ENCODE measurements around the gene RNPEP.
"Not testable (repeated sequence)": the region's sequence is repeated elsewhere in the genome, so short reads cannot be mapped to it uniquely, and the experiment has no call there.

The RNPEP gene

GRCh38 chr1:201982623-201983379 is at the start of gene RNPEP:
Gene RNPEP (plus strand): TSS chr1:201982648. CDS start chr1:201982667, 19 bp downstream.
- DNase-seq: peak; percentile 74

GRCh38 chr1:201933840-201934430 is 48.5 kb upstream of the RNPEP start:
- DNase-seq: no peak

- no peak for DNase-seq
Observed at GRCh38 chr1:201937624-201938213, 44.7 kb upstream of the RNPEP start.

- DNase-seq: no peak
Observed at GRCh38 chr1:201938440-201939035, 43.9 kb upstream of the RNPEP start.

DNA sequence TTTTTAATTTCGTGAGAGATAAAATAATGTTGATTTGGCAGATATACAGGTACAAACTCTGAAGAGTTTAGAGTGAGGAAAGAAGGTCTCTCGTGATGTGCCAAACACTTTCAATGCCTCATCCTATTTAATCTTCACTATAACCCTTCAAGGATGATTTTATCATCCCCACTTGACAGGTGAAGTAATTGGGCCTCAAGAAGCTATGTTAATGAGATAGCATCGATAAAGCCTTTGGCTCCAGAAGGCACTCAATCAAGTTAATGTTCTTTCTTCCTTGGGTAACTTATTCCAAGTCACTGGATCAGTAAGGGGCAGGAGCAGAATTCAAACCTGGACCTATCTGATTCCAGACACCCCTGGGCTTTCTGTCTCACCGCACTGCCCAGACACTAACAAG is 43.3 kb upstream of the RNPEP start:
- no peak for DNase-seq

DNA sequence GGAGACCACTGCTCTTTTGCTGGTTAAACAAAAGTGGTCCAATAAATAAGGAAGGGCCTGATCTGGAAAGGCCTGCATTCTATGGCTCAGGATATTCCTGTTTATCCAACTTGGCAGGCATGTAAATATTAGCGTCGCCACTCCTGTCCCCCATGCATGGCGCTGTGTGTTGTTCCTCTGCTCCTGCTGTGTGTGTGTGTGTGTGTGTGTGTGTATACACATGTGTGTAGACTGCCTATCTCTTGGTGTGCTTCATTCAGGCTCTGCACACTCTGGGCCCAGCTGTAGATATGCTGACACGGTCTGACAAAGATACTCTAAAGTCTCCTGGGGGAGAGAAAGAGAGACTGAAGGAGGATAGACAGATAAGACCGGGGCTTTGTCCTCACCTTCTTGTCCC is 42.9 kb upstream of the RNPEP start:
- DNase-seq: no peak

DNA sequence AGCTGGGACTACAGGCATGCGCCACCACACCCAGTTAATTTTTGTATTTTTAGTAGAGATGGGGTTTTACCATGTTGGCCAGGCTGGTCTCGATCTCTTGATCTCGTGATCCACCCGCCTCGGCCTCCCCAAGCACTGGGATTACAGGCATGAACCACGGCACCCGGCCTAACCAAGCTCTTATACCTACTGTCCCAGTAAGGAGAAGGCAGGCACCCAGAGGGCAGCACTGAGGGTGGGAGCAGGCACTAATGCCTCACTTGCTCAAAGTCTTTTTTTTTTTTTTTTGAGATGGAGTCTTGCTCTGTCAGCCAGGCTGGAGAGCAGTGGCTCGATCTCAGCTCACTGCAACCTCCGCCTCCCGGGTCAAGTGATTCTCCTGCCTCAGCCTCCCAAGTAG is 42.1 kb upstream of the RNPEP start:
- not testable (repeated sequence) for DNase-seq

GRCh38 chr1:201941420-201942128 is 40.9 kb upstream of the RNPEP start:
- DNase-seq: peak; percentile 19

- DNase-seq: no peak
Observed at GRCh38 chr1:201942129-201942495, 40.3 kb upstream of the RNPEP start.

DNA sequence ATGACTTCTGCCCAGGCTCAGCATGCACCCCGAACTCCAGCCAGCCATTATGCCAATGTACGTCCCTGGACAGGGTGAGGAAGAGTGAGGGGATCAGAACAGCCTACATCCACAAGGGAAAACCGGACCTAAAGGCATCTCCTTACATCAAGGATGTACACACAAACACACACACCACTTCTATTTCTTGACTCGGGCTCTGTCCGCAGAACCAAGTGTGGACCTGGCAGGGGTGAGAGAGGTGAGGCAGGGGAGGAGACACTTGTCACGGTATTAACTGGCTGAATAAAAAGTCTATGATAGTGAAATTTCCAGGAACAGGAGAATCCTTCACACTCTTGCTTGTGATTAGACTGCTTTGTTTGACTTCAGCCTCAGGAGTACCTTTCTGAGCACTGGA is 38.4 kb upstream of the RNPEP start:
- no peak for DNase-seq

DNA sequence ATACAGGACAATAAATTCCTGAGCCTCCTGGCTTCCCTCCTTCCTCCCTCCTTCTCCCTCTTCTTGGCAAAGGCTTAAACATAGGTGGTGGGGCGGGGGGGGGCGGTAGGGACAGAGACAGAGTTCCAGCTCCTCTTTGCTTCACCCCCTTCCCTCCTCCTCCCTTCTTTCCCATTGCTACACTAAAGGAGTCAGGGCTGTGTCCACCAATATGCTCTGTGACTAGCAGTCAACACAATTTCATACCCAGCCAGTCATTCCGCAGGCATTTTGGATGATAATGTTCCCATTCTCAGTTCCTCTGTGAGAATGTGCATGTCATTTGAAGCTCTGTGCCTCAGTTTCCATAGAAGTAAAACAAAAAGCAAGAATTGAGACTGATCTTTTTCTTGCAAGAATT is 37.8 kb upstream of the RNPEP start:
- DNase-seq: no peak

- DNase-seq: no peak
Observed at GRCh38 chr1:201945157-201945556, 37.3 kb upstream of the RNPEP start.

DNA sequence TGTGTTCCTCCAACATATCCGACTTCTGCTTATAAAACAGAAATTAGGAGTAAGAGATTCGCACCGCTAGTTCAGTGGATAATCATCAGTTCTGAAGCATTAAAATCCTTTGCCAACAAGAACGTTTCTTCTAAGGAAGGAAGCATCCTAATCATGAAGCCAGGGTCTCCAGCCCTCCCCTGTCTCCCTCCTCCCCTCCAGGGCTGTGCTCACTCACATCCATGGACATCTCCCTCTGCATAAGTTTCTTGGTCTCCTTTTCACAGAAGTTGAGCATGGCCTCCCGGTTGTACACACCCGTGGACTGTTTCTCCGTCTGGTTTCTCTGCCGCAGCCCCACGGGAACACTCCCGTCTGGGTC is 36.6 kb upstream of the RNPEP start:
- DNase-seq: no peak

DNA sequence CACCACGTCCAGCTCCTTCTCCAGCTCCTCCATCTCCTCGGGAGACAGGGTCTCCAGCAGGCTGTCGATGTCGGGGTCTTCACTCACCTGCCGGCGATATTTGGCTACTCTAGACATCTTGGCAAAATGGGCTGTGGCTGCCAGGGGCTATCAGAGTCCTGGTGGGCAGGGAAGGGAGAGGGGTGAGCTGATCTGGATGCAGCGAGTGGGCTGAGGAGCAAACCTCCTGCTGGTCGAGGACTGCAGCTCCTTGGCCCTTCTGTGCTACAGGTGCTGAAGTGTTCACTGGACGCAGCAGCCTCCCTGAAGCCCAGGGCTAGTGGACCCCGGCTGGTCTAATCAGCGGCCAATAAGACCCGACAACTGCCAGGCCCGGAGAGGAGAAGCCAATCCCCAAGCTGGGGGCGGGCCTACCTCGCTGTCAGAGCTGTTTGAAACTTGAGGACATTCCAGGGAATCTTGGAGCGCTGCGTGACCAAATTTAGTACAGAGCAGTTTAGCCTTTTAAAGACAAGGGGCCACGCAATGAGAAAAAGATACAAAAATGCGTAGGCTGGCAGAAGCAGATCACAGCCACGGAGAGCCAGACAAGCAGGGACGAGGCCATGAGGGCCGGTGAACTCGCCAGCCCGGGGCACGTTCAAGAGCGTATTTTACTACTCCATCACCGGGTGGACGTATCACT is 36.1 kb upstream of the RNPEP start, which contains the start of gene LMOD1:
Gene LMOD1, minus strand, starts transcription at position 325 of the 685 bp plus-strand sequence. Its CDS starts 208 bp downstream, at position 117.
- DNase-seq: peak; percentile 73

- DNase-seq: no peak
Observed at GRCh38 chr1:201947697-201948008, 34.8 kb upstream of the RNPEP start.

GRCh38 chr1:201949491-201949890 is 33.0 kb upstream of the RNPEP start:
- DNase-seq: no peak

DNA sequence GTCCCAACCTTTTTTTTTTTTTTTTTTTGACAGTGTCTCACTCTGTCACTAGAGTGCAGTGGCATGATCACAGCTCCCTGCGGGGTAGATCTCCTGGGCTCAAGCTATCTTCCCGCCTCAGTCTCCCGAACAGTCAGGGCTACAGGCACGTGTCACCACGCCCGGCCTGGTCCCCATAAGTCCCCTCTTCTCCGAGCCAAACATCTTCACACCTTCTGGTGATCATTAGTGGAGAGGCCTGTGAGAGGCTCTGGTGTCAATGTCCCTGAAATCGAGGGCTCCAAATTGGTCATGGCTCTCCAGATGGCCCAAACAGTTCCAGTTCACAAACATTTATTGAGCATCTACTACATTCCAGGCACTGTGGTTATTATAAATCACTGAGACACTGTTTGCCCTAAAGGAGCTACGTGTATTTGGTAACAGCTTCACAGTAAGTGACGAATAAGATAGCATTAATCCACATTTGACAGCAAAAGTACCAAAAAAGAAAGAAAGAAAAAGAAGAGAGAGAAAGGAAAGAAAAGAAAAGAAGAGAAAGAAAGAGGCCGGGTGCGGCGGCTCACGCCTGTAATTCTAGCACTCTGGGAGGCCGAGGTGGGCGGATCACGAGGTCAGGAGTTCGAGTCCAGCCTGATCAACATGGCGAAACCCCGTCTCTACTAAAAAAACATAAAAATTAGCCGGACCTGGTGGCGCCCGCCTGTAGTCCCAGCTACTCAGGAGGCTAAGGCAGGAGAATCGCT is 28.0 kb upstream of the RNPEP start:
- DNase-seq: no peak

DNA sequence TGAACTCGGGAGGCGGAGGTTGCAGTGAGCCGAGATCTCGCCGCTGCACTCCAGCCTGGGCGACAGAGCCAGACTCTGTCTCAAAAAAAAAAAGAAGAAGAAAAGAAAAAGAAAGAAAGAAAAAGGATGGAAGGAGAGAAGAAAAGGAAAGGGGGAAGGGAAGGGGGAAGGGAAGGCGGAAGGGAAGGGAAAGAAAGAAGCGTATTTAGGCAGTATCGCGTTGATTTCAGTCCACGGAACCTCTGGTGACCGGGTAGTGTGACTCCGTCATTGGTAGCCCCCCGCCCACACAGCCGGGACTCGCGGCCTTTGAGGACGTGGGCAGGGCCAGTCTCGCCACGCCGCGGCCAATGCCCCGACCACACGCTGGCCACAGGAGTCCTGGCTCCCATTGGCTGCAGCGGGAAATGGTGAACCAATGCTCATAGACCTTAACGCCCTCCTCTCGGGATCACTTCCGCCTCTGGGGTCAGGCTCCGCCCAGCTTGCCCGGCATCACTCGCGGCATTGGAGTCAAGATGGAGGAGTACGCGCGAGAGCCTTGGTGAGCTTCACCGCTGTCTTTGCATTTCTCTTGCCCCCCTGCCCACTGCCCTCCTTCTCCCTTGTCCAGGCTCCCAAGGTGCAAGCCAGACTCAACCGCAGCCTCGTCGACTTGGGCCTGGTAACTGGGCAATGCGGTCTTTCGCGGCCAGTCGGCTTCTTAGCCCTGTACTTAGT is 27.3 kb upstream of the RNPEP start, which contains the start of gene TIMM17A:
Gene TIMM17A, plus strand, starts transcription at position 495 of the 720 bp plus-strand sequence. Its CDS starts 24 bp downstream, at position 519.
- peak; percentile 97 for DNase-seq

- no peak for DNase-seq
Observed at GRCh38 chr1:201955729-201956143, 26.7 kb upstream of the RNPEP start.

DNA sequence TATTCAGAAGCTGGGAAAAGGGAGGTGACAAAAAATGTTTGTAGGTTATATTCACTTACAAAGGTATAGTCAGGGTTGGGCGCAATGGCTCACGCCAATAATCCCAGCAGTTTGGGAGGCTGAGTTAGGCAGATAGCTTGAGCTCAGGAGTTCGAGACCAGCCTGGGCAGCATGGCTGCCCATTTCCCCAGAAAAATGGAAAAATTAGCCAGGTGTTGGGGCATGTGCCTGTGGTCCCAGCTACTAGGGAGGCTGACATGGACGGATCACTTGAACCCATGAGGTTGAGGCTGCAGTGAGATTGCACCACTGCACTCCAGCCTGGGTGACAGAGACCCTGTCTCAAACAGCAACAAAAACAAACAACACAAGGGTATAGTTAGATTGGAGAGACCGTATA is 24.1 kb upstream of the RNPEP start:
- DNase-seq: no peak

GRCh38 chr1:201962382-201962781 is 20.1 kb upstream of the RNPEP start:
- not testable (repeated sequence) for DNase-seq

All from DMS79 treated with DMSO at 0.1 percent for 48 hours (cell line).